HepG2 (cell line): ENCODE results near the gene ASB16. TPM values are rescaled to one million over a fixed set of nuclear protein-coding genes. Genes with fewer than 3 reads are reported as not detected.

ENCODE experiments used
- FLYWCH1 ChIP-seq: sonication (generic); formaldehyde crosslinking; IDR thresholded peaks from 2 replicates; pipeline ENCODE4 v1.8.1; 2023; ENCODE audit warnings: mild to moderate bottlenecking, missing genetic modification reagents
- GTF3A ChIP-seq: sonication (generic); formaldehyde crosslinking; conservative IDR thresholded peaks from 2 replicates; pipeline ENCODE4 v1.4.0; 2020; ENCODE audit warnings: mild to moderate bottlenecking, missing genetic modification reagents
- HOXA7 ChIP-seq: sonication (generic); formaldehyde crosslinking; IDR thresholded peaks from 2 replicates; pipeline ENCODE4 v1.8.1; 2022; ENCODE audit warnings: mild to moderate bottlenecking, missing genetic modification reagents, moderate library complexity
- JUNB ChIP-seq: sonication (generic); formaldehyde crosslinking; IDR thresholded peaks from 2 replicates; pipeline ENCODE4 v1.8.0; 2022; ENCODE audit warnings: missing genetic modification reagents, mild to moderate bottlenecking, borderline replicate concordance
- KLF16 ChIP-seq, 2 experiments: sonication (generic) in 1 of 2; formaldehyde crosslinking in 1 of 2; IDR thresholded peaks; 2 replicates each; pipeline versions ENCODE4 v1.6.1 to v1.8.0; 2016 to 2023; ENCODE audit warnings: missing genetic modification reagents in 2 of 2, missing compliant biosample characterization in 1 of 2
- LBX2 ChIP-seq: sonication (generic); formaldehyde crosslinking; IDR thresholded peaks from 2 replicates; pipeline ENCODE4 v1.5.0; 2020; ENCODE audit warnings: missing genetic modification reagents, mild to moderate bottlenecking, borderline replicate concordance
- MLX ChIP-seq: IDR thresholded peaks from 2 replicates; pipeline ENCODE4 v1.6.1; 2016
- TBX3 ChIP-seq: fragments of 450-650 bp; IDR thresholded peaks from 2 replicates; pipeline ENCODE4 v1.6.1; 2017; ENCODE audit warnings: antibody characterized with exemption, mild to moderate bottlenecking, inconsistent platforms, borderline replicate concordance
- U2AF1 ChIP-seq: fragments of 200-400 bp; formaldehyde crosslinking; optimal IDR thresholded peaks from 2 replicates; pipeline ENCODE3; 2017; ENCODE audit warnings: mild to moderate bottlenecking, low read depth, low read length
- ZHX1 ChIP-seq: sonication (generic); formaldehyde crosslinking; IDR thresholded peaks from 2 replicates; pipeline ENCODE4 v1.8.1; 2022; ENCODE audit warnings: low read depth, mild to moderate bottlenecking, missing genetic modification reagents
- ZHX2 ChIP-seq, 2 experiments: sonication (generic) in 1 of 2; formaldehyde crosslinking in 1 of 2; IDR thresholded peaks; 2 replicates each; pipeline versions ENCODE4 v1.6.1 to v1.9.0; 2014 to 2022; ENCODE audit warnings: antibody characterized with exemption in 1 of 2, borderline replicate concordance in 1 of 2, inconsistent platforms in 1 of 2, low read depth in 1 of 2, missing genetic modification reagents in 1 of 2
- ZNF121 ChIP-seq: sonication (generic); formaldehyde crosslinking; IDR thresholded peaks from 2 replicates; pipeline ENCODE4 v1.5.0; 2020; ENCODE audit warnings: mild to moderate bottlenecking, missing genetic modification reagents
- ZNF34 ChIP-seq: sonication (generic); formaldehyde crosslinking; IDR thresholded peaks from 2 replicates; pipeline ENCODE4 v1.4.0; 2020; ENCODE audit warnings: mild to moderate bottlenecking, missing genetic modification reagents, borderline replicate concordance
- ZNF513 ChIP-seq: sonication (generic); formaldehyde crosslinking; conservative IDR thresholded peaks from 2 replicates; pipeline ENCODE4 v1.5.0; 2020; ENCODE audit warnings: missing genetic modification reagents
- ZNF549 ChIP-seq: sonication (generic); formaldehyde crosslinking; IDR thresholded peaks from 2 replicates; pipeline ENCODE4 v1.5.0; 2020; ENCODE audit warnings: missing genetic modification reagents
- ZNF740 ChIP-seq: sonication (generic); formaldehyde crosslinking; IDR thresholded peaks from 2 replicates; pipeline ENCODE4 v1.4.0; 2020; ENCODE audit warnings: missing genetic modification reagents
- polyA plus RNA-seq, 8 experiments: library from polyadenylated mRNA; depleted of rRNA in 3 of 8; stranded (reverse) in 7 of 8; unstranded in 1 of 8; fragments of >200 nt; fragmentation: Illumina TruSeq in 4 of 8; extraction: Trizol in 4 of 8; gene quantifications; 2 replicates each; pipeline versions ENCODE4 v1.2.1 to v1.2.3, GENCODE V29; 2011 to 2016; ENCODE audit warnings: low read depth in 4 of 8, missing spikeins in 1 of 8, mixed read lengths in 1 of 8; ENCODE audit not compliant: insufficient read depth in 1 of 8
- total RNA-seq, 5 experiments: library from RNA; depleted of rRNA; stranded (reverse); fragments of >200 nt; fragmentation: Illumina TruSeq; extraction: Trizol; gene quantifications; 2 replicates each; pipeline ENCODE4 v1.2.3, GENCODE V29; 2016; ENCODE audit warnings: low read depth in 1 of 5

The ASB16 gene
- total and polyA plus RNA-seq, 2 of the 13 experiments (the other 11 are each of a cell fraction or from before 2014, with no cell fraction given) = 0.07 TPM; not detected in 1

- TF ChIP-seq ZHX2 (IDR thresholded peaks at IDR 0.05; ENCODE audit: low read depth) (no peak), ZHX2 (CRISPR knock-in tag; IDR thresholded peaks at IDR 0.05; ENCODE audit: borderline replicate concordance) (no peak), TBX3 (no peak), ZNF740 (no peak), JUNB (no peak), GTF3A (CRISPR knock-in tag) (no peak), ZNF34 (CRISPR knock-in tag) (no peak), HOXA7 (CRISPR knock-in tag) (no peak), U2AF1 (no peak), ZHX1 (CRISPR knock-in tag) (no peak), MLX (CRISPR knock-in tag) (no peak), ZNF513 (CRISPR knock-in tag) (0 out of 2 replicates have a peak, but pooled peaks have one; percentile 60), KLF16 (CRISPR knock-in tag; IDR thresholded peaks at IDR 0.05) (no peak), FLYWCH1 (CRISPR knock-in tag) (no peak), LBX2 (CRISPR knock-in tag) (no peak), ZNF549 (CRISPR knock-in tag) (no peak), ZNF121 (CRISPR knock-in tag) (no peak)
Observed at GRCh38 chr17:44203731-44204440, 33.4 kb downstream of the ASB16 start (continued).
